GM10266 (cell line): ENCODE results near the gene CNPY2.

Experiments
- DNase-seq: peaks from one replicate; pipeline ENCODE4 v3.0.0; 2012; ENCODE audit errors: extremely low spot score
- TF ChIP-seq, protein P1 (sequence below): IDR thresholded peaks from 2 replicates; pipeline ENCODE4 v1.5.1; 2012; ENCODE audit warnings: mild to moderate bottlenecking, low read depth; ENCODE audit not compliant: control insufficient read depth, insufficient read depth; ENCODE audit errors: missing control alignments

Gene CNPY2

DNA sequence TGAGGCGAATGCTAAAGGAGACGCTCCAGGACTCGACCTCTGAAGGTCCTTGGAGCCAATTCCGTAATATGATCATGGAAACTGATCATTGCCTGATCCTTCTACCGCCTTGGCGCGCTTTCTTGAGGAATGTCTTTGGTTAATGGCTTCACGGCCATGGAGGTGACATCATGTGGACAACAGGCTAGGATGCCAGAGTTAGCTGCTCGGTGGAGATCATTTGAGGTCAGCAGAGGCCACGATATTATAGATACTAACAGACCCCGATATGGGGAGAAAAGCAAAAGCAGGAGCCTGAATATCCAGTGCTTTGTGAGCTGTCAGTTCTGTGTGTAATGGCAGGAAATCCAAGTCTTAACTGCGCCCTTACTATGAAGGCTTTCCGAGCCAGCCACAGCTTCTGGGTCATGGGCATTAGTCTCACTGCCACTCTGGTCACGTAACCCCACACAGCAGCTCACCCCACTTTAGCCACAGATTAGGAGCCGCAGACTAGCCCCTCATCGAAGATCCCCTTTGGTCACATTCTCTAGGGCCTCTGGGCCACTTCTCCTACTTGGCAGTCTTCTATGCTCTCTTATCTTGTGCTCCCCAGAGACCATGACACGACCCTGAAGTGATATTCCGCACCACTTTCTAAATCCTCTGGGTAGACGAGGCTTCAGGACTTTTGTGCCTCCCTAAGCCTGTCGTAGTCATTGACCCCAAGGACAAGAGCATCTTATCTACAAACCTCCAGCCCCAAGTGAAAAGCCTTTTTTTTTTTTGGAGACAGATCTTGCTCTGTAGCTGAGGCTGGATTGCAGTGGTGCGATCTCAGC, 14.9 kb downstream of the CNPY2 start:
- TF ChIP-seq, protein P1, sequence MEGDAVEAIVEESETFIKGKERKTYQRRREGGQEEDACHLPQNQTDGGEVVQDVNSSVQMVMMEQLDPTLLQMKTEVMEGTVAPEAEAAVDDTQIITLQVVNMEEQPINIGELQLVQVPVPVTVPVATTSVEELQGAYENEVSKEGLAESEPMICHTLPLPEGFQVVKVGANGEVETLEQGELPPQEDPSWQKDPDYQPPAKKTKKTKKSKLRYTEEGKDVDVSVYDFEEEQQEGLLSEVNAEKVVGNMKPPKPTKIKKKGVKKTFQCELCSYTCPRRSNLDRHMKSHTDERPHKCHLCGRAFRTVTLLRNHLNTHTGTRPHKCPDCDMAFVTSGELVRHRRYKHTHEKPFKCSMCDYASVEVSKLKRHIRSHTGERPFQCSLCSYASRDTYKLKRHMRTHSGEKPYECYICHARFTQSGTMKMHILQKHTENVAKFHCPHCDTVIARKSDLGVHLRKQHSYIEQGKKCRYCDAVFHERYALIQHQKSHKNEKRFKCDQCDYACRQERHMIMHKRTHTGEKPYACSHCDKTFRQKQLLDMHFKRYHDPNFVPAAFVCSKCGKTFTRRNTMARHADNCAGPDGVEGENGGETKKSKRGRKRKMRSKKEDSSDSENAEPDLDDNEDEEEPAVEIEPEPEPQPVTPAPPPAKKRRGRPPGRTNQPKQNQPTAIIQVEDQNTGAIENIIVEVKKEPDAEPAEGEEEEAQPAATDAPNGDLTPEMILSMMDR = no peak
- DNase-seq = no peak

DNA sequence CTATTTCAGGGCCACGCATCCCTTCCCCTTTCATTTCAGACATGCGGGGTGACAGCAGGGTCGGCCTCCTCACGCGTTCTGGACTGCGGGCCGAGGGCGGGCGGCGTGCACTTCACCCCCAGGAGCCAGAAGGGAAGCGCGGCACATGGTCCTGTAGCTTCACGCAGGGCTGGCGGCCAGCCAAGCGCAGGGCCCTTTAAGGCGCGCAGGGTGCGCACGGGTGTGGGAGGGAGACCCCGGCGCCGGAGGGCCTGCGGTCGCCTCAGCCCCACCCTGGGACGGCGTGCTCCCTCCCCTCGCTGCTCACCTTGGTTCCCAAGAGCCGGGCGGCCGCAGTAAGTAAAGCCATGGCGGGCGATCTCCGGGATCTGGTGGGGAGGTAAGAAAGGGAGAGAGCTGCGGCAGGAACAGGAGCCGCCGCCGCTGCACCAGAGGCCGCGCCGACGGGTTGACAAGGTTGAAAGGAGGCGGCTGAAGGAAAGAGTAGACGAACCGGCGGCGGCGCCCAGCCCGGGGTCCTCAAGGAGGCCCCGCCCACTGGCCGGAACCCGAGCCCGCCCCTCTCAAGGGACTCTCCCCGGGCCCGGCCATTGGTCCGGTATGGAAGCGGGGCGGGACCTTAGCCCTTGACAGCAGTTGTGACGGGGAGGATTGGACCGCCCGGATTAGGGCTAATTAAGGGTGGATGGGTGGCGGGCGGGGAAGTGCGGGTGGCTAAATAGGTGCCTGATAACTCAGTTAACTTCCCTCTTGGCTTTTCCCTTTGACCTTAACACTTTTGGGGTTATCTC, 15.7 kb downstream of the CNPY2 start, which contains the start of gene CS:
Gene CS (minus strand): TSS at position 478 of the 791 bp plus-strand sequence. CDS start 129 bp downstream, at position 349.
- TF ChIP-seq, protein P1 = no peak
- DNase-seq = peak; percentile 94

DNA sequence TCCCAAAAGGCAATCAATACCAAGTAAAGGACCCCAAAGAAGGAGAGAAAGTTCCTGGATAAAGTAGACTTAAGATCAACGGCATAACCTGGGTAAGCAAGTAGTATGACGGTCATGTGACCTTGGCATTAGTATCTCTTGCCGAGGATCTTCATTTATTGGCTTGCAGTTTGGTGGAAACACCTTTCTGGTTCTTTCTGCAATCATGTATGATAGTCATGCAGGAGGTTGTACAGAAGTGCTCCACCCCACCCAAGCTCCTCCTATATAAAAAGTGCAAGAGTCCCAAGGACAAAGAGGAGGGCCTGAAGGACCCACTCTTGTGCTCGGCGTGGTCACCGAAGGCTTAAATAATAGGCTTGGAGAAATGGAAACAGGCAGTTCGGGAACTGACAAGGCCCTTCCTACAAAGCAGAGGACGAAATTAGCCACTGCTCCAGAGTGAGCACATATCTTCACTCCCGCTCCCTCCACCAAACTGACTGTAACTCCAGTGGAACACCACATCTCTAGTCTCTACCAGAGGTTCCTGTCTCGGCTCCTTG, 16.4 kb downstream of the CNPY2 start:
- no peak for DNase-seq

DNA sequence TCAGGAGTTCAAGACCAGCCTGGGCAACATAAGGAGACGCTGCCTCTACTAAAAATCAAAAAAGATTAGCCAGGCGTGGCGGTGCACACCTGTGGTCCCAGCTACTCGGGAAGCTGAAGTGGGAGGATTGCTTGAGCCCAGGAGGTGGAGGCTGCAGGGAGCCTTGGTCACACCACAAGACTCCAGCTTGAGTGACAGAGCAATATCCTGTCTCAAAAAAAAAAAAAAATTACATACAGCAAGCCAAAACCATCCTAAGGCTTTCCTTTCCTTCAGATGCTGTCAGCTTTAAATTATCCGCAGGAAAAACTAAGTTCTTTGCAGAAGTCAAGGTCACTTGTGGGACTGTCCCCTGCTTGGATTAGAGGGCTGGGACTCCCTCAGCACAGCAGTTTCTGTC, 17.0 kb downstream of the CNPY2 start:
- no peak for DNase-seq
- TF ChIP-seq, protein P1 = no peak

More for the DNA sequence above, 16.4 kb downstream of the CNPY2 start:
- TF ChIP-seq, protein P1 = no peak

DNA sequence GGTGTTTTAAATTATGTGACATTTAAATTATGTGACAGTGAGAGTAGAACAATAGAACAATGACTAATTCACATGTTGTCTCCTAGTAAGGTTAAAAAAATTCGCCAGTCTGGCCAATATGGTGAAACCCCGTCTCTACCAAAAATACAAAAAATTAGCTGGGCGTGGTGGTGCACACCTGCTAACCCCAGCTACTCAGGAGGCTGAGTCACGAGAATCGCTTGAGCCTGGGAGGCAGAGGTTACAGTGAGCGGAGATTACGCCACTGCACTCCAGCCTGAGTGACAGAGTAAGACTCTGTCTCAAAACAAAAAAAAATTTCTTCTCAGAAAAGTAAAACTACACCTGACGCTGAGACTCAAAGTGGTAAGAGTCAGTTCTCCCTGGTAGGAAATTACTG, 18.4 kb downstream of the CNPY2 start:
- TF ChIP-seq, protein P1 = no peak
- no peak for DNase-seq

DNA sequence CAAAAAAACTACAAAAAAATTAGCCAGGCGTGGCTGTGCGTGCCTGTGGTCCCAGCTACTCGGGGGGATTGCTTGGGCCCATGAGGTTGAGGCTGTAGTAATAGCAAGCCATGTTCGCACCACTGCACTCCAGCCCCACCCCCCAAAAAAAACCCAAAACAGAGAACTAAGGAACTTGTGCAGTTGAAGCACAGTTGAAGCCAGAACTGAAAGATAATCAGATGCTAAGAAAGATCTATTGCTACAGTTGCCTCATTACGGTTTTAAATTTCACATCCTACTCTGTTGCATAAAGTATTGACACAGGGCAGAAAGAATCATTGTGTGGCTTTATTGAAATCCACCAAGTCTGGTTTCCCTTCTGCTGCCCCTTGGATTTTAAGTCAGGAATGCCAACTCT, 19.5 kb downstream of the CNPY2 start:
- TF ChIP-seq, protein P1 = no peak
- no peak for DNase-seq

DNA sequence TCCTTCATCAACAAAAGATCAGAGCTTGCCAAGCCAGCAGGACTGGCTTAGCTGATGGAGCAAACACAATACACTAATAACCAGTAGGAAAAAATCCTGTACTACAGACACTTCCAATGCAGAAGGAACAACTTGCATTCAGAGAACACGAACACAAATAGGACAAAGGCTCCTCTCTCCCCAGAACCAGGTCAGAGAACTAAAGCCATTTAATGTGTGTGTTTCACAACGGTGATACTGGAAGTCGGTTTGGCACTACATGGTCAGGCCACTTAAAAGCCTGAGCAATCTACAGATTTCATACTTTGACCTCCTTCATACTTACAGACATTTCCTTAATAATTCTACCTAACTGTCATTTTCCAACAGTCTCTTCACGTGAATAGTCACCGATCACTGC, 22.0 kb downstream of the CNPY2 start:
- DNase-seq = no peak
- TF ChIP-seq, protein P1 = no peak
